Heart right ventricle (tissue), 16 donors: ENCODE results near the gene EGR2. TPM values are rescaled to one million over a fixed set of nuclear protein-coding genes. Genes with fewer than 3 reads are reported as not detected.

Experiments
- ATAC-seq, 8 donors: fragments of 200-7000 bp; cut with Tn5 transposase; one replicate each; pipeline ENCODE4 v1.9.1; 2020; ENCODE audit warnings: mild to moderate bottlenecking in 8 of 8, moderate library complexity in 8 of 8, moderate number of reproducible peaks in 1 of 8
- DNase-seq, 2 donors: peaks; one replicate each; pipeline ENCODE4 v3.0.0-alpha.2; 2020
- H3K27ac ChIP-seq, 10 donors: fragments of 200-600 bp; sonication (generic) in 2 of 10; one replicate each; pipeline versions ENCODE4 v1.5.0 to v1.8.0; 2020 to 2022; ENCODE audit warnings: mild to moderate bottlenecking in 3 of 10
- H3K27me3 ChIP-seq, 7 donors: fragments of 200-600 bp; one replicate each; pipeline ENCODE4 v1.8.0; 2021 to 2022; ENCODE audit warnings: mild to moderate bottlenecking in 2 of 7
- H3K36me3 ChIP-seq, 9 donors: fragments of 200-600 bp; sonication (generic) in 1 of 9; one replicate each; pipeline versions ENCODE4 v1.5.0 to v1.8.0; 2020 to 2022; ENCODE audit warnings: mild to moderate bottlenecking in 2 of 9
- H3K4me1 ChIP-seq, 9 donors: fragments of 200-600 bp; sonication (generic) in 1 of 9; one replicate each; pipeline versions ENCODE4 v1.5.0 to v1.8.0; 2020 to 2022; ENCODE audit warnings: mild to moderate bottlenecking in 4 of 9
- H3K4me3 ChIP-seq, 10 donors: fragments of 200-600 bp; sonication (generic) in 2 of 10; one replicate each; pipeline versions ENCODE4 v1.5.0 to v1.8.0; 2020 to 2022; ENCODE audit warnings: mild to moderate bottlenecking in 7 of 10, moderate library complexity in 2 of 10
- H3K9me3 ChIP-seq, 11 donors: fragments of 200-600 bp in 10 of 11; sonication (generic) in 2 of 11; one replicate each; pipeline versions ENCODE4 v1.5.0 to v1.8.0; 2013 to 2022; ENCODE audit warnings: mild to moderate bottlenecking in 2 of 11, control low read depth in 1 of 11, moderate library complexity in 1 of 11
- WGBS, 2 donors: extraction: QIAGEN DNeasy Blood & Tissue Kit; methylation state at CpG; one replicate each; pipeline ENCODE4 v1.1.7; 2013; ENCODE audit warnings: inconsistent platforms in 1 of 2; 5-methylcytosine and 5-hydroxymethylcytosine counted together
- intact Hi-C, 10 donors: fragments of 100-400 bp; cut with DNase I; formaldehyde crosslinking; loops; one replicate each; pipeline versions ENCODE4 v1.11.1 to v1.14.2; 2022
- polyA plus RNA-seq, 2 donors: library from polyadenylated mRNA; stranded (reverse); fragments of 200-250 nt; gene quantifications; one replicate each; pipeline ENCODE4 v1.2.3, GENCODE V29; 2013
- total RNA-seq, 10 donors: library from RNA; stranded (reverse); fragmentation: NEBNext Ultra II Directional in 3 of 10; extraction: Animal tissue kit (Norgen Biotek cat#: 25700) in 3 of 10; gene quantifications; one replicate each; pipeline versions ENCODE4 v1.2.1 to v1.2.4, GENCODE V29; 2021 to 2023
- TF ChIP-seq, protein P1 (sequence below), 9 donors: fragments of 200-600 bp; sonication (generic) in 2 of 9; IDR thresholded peaks; one replicate each; pipeline versions ENCODE4 v1.5.0 to v1.8.0; 2021 to 2022; ENCODE audit warnings: antibody characterized with exemption in 9 of 9, mild to moderate bottlenecking in 5 of 9, moderate library complexity in 1 of 9
- donor health status: Arrhythmogenic right ventricular cardiomyopathy.
- donor health status: ischemic (EF 13 %, LVEDD 7.1; RV severe dilation, severe dysfunction).
- donor health status: healthy with polysubstance abuse.
- donor health status: DM: no; HTN: yes; CAD: no.
- donor health status: DM: no; HTN: no; CAD: no.
- donor health status: ischemic (EF 25% LVEDD 6.9; RV normal size, moderate dysfunction).
- donor health status: ischemic (EF 25% LVEDD 5.7; RV mildly dilated, moderate dysfunction).
- donor health status: healthy.
- donor health status: DM: yes; HTN: yes; CAD: no.
- donor health status: Ischemic cardiomyopathy.
- donor health status: ischemic (EF 35%, LVEDD 5.7; RV mildly dilated, moderate dysfunction).
- donor health status: nonischemic (EF 11% LVEDD 7.7; RV severe dilation, severe dysfunction).
- donor health status: DM: yes; HTN: yes; CAD: no.
- donor health status: PGD.
- donor health status: ischemic (EF 29% LVEDD 5.4; RV normal size, mild dysfunction).
- donor health status: nonischemic (EF 23%, LVEDD 6.1; RV moderate dilation, normal function).

The EGR2 gene
- total and polyA plus RNA-seq, 12 donors, result 0.49 to 19.3 (median 2.9) TPM

- DNase-seq, result no peak
- peaks cover 0 to 18% (median 12%) of the 10 kb centered on the region in 11 donors for H3K9me3 ChIP-seq
- no peak overlapping the region for H3K4me3 ChIP-seq
- intact Hi-C loops, result loop anchor here in 2 of 10 donors (10.0 kb wide), 2 partner anchors 211 to 241 kb away; no protein-coding TSS in a partner anchor
- H3K27me3 ChIP-seq, result no peaks in the 10 kb centered on the region
- H3K36me3 ChIP-seq, result no peaks in the 10 kb centered on the region
- H3K4me1 ChIP-seq, result no peaks in the 10 kb centered on the region
- WGBS, 2 donors, result 65 to 77% methylated on average over 3 of the region's 3 CpGs
- TF ChIP-seq, protein P1, sequence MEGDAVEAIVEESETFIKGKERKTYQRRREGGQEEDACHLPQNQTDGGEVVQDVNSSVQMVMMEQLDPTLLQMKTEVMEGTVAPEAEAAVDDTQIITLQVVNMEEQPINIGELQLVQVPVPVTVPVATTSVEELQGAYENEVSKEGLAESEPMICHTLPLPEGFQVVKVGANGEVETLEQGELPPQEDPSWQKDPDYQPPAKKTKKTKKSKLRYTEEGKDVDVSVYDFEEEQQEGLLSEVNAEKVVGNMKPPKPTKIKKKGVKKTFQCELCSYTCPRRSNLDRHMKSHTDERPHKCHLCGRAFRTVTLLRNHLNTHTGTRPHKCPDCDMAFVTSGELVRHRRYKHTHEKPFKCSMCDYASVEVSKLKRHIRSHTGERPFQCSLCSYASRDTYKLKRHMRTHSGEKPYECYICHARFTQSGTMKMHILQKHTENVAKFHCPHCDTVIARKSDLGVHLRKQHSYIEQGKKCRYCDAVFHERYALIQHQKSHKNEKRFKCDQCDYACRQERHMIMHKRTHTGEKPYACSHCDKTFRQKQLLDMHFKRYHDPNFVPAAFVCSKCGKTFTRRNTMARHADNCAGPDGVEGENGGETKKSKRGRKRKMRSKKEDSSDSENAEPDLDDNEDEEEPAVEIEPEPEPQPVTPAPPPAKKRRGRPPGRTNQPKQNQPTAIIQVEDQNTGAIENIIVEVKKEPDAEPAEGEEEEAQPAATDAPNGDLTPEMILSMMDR (IDR thresholded peaks at IDR 0.05), result no peak
- no peak overlapping the region for H3K27ac ChIP-seq
- no peak for ATAC-seq
These were observed 27.4 kb upstream of the EGR2 start for GRCh38 chr10:62843600-62843999.

- no peaks in the 10 kb centered on the region for H3K36me3 ChIP-seq
- ATAC-seq (no peak), DNase-seq (no peak)
- H3K27me3 ChIP-seq, result no peaks in the 10 kb centered on the region
- TF ChIP-seq, protein P1 (IDR thresholded peaks at IDR 0.05), result no peak
- no peak overlapping the region for H3K4me3 ChIP-seq
- peaks cover 0 to 15% (median 9%) of the 10 kb centered on the region in 11 donors for H3K9me3 ChIP-seq
- no peak overlapping the region for H3K27ac ChIP-seq
- no peaks in the 10 kb centered on the region for H3K4me1 ChIP-seq
- whole genome bisulfite sequencing, 2 donors, result 43 to 51% methylated on average over 1 of the region's 1 CpG
- intact Hi-C loops, result loop anchor here in 2 of 10 donors (10.0 kb wide), 2 partner anchors 212 to 242 kb away; no protein-coding TSS in a partner anchor
These were observed 26.8 kb upstream of the EGR2 start for GRCh38 chr10:62842983-62843382.

DNA sequence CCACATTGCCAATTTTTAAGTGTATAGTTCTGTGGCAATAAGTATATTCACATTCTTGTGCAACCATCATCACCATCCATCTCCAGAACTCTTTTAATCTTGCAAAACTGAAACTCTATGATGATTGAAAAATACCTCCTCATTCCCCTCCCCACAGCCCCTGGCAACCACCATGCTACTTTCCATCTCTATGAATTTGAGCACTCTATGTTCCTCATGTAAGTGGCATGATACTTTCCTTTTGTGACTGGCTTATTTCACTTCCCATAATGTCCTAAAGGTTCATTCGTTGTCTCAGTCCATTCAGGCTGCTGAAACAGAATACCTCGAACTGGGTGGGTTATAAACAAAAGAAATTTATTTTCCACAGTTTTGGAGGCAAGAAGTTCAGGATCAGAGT is 23.4 kb upstream of the EGR2 start:
- DNase-seq (no peak), ATAC-seq (no peak)
- TF ChIP-seq, protein P1 (IDR thresholded peaks at IDR 0.05), result no peak
- WGBS, 2 donors, result 70 to 84% methylated on average over 2 of the region's 2 CpGs
- intact Hi-C loops, result no loop called here
- no peaks in the 10 kb centered on the region for H3K4me1 ChIP-seq
- no peak overlapping the region for H3K4me3 ChIP-seq
- no peaks in the 10 kb centered on the region for H3K36me3 ChIP-seq
- H3K9me3 ChIP-seq, result no peaks in the 10 kb centered on the region
- H3K27me3 ChIP-seq, result no peaks in the 10 kb centered on the region
- no peak overlapping the region for H3K27ac ChIP-seq

- DNase-seq, result no peak
- no peak for ATAC-seq
- TF ChIP-seq, protein P1 (IDR thresholded peaks at IDR 0.05), result no peak
- Histone ChIP-seq H3K27ac (no peak overlapping the region), H3K9me3 (peaks cover 0 to 6% (median 0%) of the 10 kb centered on the region in 11 donors), H3K4me1 (no peaks in the 10 kb centered on the region), H3K4me3 (no peak overlapping the region), H3K36me3 (no peaks in the 10 kb centered on the region), H3K27me3 (no peaks in the 10 kb centered on the region)
- 51 to 59% methylated on average over 2 of the region's 2 CpGs for WGBS, 2 donors
- intact Hi-C loops, result no loop called here
These were observed 15.2 kb upstream of the EGR2 start for GRCh38 chr10:62831346-62831745.
